Measurements from ENCODE around the gene MMP11.

Gene MMP11

DNA sequence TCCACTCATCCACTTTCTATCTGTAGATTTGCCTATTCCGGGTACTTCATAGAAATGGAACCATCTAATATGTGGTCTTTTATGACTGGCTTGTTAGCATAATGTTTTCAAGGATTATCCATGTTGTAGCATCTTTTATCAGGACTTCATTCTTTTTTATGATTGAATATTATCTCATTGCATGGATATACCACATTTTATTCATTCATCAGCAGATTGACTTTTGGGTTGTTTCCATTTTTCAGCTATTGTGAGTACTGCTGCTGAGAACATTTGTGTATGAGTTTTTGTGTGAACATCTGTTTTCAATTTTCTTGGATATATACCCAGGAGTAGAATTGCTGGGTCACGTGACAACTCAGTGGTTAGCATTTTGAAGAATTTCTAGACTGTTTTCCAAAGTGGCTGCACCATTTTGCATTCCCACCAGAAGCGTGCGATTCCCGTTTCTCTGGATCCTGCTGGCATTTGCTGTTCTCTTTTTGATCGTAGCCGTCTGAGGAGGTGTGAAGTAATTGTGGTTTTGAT, 57.3 kb downstream of the MMP11 start:
- peak; percentile 47 for DNase-seq (ENCODE audit: low read depth, low spot score)

- no peak for DNase-seq (ENCODE audit: low read depth, low spot score)
These were observed 58.6 kb downstream of the MMP11 start for GRCh38 chr22:23831261-23831660.

DNA sequence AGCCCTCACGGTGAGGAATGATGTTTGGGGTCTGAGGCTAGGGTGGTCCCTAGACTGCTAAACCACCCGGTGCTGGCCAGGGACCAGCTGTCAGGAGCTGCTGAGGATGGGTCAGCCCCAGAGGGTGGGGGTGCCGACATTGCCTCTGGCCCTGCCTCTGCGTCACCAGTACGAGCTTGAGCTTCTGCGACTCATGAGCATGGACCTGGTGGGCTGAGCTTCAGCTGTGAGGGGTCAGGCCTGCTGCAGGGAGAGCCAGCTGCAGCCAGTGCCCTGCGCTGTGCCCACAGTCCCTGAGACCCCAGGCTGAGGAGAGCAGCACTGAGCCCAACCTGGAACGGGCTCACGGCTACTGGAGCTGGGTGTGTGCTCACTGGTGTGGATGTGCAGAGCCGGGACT, 59.1 kb downstream of the MMP11 start:
- no peak for DNase-seq (ENCODE audit: low read depth, low spot score)

DNA sequence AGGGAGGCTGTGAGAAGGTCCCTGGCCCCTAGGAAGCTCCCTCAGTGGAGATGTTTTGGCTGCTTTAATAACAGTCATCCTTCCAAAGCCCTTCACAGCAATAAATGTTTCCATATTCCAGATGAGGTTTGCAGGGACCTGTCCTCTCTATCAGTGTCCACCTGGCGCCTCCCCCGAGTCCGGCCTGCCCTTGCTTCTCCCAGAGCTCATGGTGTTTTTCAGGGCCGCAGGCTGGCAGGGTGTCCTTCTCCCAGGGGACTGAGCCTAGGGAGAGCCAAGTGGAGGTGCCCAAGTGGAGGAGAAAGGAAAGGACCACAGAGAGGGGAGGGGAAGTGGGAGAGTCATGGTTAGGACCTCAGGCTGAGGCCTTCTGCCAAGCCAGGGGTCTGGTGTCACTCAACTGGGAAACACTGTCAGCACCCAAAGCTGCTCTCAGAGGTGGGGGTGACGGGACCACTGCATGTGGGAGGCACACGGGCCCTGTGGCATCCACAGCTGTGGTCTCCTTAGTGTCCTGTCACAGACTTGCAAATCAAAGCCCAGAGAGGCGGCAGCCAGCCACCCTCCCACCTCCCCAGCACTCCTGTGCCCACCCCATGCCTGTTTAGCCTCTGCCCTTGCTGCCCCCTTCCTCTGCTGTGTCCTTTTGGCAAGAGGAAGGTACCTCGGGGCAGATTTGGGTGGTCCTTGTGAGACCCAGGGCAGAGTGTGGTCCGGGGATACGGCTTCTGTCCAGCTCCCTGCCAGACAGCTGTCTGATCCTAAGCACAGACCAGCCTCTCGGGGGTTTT, 59.8 kb downstream of the MMP11 start:
- no peak for DNase-seq (ENCODE audit: low read depth, low spot score)

DNA sequence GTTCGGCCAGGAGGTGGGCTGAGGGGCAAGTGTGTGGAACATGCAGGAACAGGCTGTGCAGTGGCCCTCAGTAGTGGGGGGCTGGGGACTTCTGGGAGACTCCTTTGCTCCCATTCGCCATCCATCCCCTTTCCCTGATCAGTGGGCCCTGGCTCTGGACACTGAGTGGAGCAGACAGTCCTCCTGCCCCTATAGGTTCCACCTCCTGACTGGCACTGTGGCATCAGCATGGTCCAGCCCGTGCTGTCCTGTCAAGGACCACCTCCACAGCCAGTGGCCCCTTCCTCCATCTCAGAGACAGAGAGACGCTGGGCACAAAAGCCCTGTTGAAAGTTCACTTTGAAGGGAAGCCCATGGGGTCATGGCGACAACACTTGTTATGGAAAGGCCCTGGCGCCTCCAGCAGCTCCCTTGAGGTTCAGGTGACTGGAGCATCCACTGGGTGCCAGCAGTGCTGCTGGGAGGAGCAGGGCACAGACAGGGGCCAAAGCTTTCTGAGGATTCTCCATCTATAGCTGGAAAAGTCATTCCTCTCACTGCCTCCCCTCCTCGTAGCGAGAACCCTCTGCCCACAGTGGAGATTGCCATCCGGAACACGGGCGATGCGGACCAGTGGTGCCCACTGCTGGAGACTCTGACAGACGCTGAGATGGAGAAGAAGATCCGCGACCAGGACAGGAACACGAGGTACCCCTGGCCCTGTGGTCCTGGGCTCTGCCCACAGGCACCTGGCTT, 60.5 kb downstream of the MMP11 start:
- DNase-seq (ENCODE audit: low read depth, low spot score): no peak

Measured in astrocyte of the hippocampus (primary cell).